GM18520 (cell line): ENCODE measurements around the gene PDGFD.
A peak's percentile ranks its signal among the peaks of the same experiment; 100 is the strongest.

Experiments used
- ATAC-seq: cut with Tn5 transposase; IDR thresholded peaks from one replicate; pipeline ENCODE4 v1.9.1; 2021; ENCODE audit not compliant: unreplicated experiment

PDGFD gene

DNA sequence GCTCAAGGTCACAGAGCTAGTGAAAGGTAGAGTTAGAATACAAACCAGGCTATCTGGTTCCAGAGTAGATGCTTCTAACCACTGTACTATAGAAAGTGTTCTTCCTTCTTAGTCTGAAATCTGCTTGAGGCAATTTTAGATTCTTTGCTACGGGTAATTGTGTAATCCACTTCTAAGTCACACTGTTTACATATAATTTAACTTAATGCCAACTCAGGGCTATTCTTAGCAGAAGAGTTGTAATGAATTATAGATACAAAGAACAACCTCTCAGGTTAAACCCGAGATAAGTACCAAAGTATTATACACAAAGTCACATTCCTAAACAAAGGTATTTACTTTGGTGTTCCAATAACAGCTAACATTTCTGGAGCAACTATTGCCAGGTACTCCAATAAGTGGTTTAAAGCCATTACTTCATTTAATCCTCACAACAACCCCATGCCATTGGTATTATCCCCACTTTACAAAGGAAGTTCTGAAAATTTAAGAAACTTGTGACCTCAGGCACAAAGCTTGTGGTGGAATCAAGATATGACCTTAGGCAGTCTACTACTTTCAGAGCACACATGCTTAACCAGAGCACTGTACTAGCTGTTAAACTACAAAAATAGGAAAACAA lies 158.6 kb downstream of the PDGFD start:
- ATAC-seq = no peak

DNA sequence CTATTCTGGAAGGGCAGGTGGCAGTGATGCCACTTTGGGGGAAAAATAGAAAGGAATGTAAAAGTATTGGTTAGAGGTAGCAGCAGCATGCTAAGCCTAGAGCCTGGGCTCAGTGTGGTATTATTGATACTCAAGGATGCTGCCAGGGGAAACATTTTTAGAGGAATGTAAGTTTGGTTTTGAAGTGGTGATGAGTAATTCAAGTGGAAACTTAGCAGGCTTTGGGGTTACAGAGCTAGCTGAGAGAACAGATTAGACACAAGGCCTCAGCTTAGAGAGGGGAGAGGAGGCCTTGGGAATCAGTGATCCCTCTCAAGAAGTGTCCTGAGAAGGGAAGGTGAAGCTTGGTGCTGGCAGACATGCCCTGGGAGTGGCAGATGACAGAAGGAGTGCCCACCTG lies 160.5 kb downstream of the PDGFD start:
- ATAC-seq = no peak

DNA sequence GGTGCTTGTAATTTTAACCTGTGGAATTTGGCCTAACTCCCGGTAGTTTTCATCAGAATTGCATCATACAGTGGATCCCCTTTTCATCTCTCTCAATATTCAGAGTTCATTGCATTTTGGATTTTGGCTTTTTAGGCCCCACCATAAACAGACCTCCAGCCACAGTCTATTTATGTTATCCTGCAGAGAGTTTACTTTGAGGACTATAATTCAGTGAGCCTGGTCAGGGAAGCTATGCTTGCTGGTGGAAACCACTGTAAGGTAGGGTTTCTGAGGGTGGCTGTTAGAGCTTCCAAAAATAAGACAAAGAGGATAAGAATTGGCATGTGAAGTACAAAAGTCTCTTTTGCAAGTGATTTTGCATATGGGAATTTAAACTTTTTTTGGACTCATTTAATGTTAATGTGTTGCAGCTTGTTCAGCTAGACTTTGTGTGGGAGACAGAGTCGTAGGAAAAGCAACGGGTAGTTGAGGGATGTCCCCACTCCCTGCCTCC lies 162.3 kb downstream of the PDGFD start:
- no peak for ATAC-seq

DNA sequence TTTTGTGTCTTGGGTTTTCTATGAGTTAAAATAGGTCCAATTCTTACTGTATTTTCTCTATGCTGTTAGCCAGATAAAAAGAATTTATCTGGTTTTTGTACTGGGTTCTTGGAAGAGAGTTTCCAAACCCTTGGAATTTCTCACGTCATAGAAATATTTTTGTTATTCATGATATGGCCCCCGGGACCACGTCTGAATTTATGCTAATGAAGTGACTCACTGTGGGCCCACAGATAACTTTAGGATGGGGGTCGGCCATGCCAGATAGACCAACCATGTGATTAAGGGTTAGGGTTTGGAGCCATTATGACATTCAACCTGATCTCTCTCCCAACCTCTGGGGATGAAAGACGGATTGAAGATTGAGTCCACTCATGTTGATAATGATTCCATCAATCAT lies 163.1 kb downstream of the PDGFD start:
- no peak for ATAC-seq

DNA sequence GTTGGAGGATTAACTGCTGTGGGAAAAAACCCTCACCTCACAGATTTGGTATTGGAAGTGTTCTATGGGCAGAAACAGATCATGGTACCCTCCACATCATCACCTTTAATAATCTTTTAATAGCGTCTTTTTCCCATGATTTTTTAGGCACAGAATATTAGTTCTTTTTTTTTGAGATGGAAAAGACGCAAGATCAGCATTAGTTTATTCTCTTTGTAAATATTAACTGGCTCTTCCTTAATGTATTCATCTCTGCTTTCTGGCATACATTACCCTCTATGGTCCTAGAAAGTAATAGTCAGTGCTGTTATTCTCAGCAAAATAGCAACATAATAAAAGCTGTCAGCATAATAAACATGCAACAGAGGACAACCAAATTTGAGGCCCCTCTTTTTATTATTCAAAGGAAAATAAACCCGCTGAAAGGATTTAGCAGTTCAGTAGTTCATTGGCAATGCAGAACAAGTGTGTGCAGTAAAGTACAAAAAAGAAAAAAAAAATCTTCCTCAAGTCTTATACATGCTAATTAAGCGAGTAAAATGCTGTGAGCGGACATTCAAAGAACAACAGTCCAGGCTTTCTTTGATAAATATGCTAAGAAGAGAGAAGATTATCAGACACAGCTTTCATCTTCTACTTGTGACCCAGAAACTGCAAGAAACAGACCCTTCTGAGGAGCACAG lies 165.0 kb downstream of the PDGFD start:
- ATAC-seq = no peak

DNA sequence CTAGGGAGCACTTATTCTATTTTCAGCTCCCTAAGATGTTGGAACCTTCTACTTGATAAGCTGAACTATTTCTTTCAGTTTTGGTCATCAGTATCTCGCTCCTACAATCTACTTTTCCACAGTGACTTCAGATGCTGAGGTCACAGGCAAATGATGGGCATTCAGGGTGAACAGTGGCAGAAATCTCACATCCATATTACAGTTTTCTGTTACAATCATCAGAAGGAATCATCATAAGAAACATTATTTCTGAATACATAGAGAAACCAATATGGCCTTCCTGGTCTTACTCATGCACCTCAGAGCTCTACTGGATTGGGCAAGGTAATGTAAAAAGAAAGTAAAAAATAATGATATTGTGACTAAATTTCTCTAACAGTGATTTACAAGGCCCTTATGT lies 166.9 kb downstream of the PDGFD start:
- peak; percentile 69 for ATAC-seq

DNA sequence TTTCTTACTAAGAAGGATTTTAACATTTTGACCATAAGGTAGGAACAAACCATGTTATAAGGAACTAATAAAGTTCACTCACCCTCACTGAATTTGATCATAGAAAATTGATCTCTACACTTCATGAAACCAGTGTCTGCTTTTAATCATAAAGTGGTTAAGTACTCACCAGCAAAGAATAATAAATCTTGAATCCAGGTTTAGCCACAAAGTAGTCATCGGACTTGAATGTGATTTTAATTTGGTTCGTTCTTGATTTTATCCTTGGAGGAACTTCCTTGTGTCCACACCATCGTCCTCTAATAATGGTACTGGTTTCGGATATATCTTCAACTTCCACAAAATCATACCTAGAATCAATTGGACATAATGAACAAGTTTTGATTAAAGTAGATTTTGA lies 168.1 kb downstream of the PDGFD start:
- ATAC-seq = no peak

DNA sequence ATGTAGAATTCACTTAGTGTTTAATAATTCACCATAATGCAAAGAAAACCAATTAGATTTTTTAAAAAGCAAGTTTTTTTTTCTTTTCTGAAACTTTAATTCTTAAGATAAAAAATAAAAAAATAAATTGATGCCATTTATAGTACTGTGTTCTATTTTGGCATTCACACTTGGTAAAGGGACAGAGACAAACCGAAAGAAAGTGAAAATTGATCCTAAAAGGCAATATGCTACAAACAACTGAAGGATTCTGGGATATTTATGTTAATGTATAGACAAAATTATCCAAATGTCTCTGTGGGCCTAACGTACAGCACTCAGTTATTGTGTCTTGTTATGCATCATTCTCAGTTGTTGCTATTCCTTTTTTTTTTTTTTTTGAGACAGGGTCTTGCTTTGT lies 169.4 kb downstream of the PDGFD start:
- no peak for ATAC-seq

DNA sequence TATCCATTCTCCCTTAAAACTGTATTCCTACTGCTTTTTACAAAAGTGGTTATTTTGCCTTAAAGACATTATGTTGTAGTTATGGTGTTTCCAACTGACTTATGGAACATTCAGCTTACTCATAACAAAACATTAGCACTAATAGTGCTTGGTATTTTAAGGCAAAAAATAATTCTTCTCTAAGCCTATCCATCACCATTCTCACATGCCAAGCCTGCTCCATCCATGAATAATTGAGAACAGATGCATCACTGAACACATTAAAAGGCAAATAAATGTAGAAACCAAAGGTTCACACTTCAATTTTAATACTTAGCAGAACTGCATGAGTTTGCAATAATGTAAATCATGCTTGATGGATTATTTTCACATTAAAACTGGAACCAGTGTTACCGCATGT lies 169.9 kb downstream of the PDGFD start:
- ATAC-seq = no peak

DNA sequence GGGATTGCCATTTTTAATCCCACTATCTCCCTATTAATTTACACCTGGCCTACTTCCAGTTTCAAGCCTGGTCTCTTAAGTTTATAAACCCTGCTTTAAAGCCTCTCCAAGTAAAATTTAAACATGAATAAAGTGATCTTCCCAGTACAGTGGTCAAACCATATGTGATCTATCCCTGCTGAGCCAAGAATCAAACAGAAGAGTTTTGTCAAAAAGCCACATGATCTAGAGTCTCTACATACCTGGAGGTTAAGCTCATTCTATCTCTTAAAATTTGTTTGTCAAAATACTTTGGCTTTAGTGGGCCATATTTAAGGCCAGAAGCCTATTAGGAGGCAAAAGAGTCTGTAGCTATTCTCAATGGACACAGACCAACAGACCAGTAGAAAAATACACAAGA lies 170.4 kb downstream of the PDGFD start:
- no peak for ATAC-seq

DNA sequence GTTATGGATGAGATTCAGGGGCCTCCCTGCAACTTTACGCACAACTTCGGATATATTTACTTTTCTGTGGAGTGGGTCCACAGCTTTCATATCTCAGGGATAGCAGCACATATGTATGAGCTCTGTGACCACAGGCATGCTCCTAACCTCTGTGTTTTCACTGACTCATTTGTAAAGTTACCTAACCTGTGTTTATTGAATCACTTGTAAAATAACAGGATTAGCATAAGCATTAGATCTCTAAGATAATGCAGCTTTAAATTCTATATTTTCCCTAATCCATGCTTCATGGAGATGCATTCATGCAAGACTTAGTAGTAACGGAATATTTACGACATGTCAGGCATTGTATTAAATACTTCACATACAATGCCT lies 175.4 kb downstream of the PDGFD start:
- no peak for ATAC-seq

DNA sequence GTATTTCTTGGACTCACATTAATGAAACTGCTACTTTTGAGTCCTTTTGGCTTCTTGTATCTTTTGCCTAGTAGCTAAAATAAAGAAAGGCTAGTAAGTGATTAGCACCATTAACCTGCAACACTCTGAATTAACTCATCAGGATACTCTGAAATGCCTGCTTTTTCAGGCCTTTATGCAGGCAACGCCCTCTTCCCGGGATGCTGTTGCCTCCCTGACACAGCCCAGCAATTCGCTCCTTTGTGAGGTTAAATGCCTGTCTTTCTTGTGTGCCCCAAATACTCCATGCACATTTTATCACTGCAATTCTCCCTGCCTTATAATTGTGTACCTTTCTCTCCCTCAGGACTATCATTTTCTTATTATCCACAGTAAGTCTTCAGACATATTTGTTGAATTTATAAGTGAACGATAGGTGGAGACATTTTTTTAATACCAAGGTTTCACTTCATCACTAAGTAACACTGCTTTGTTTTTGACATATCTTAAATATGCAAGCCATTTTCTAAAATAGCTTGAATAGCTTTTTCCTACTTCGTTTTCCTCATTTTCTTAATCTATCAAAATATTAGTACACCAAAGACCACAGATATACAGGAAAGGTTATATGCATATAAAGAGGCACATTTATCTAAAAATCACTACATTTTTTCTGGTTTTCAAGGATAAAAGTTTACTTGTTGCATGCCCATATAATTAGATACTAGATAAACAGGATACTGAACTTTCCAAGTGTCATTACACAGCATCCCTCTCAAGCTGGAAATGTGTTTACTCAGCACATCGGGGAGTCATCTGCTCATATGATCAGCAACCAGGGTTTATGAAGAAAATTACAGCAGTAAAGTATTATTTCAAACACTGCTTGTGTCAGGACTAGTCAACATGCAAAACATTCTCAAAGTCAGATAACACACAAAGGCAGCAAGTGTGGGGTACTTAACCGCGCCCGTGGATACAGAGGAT lies 176.0 kb downstream of the PDGFD start:
- no peak for ATAC-seq

DNA sequence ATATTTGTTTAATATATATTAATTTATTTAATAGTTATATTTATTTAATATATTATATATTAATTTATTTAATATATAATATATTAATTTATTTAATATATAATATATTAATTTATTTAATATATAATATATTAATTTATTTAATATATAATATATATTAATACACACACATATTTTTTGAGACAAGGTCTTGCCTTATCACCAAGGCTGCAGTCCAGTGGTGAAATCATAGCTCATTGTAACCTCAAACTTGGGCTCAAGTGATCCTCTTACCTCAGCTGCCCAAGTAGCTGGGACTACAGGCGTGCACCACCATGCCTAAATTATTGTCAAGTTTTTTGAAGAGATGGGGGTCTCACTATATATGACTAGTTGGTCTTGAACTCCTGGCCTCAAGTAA lies 178.9 kb downstream of the PDGFD start:
- no peak for ATAC-seq

DNA sequence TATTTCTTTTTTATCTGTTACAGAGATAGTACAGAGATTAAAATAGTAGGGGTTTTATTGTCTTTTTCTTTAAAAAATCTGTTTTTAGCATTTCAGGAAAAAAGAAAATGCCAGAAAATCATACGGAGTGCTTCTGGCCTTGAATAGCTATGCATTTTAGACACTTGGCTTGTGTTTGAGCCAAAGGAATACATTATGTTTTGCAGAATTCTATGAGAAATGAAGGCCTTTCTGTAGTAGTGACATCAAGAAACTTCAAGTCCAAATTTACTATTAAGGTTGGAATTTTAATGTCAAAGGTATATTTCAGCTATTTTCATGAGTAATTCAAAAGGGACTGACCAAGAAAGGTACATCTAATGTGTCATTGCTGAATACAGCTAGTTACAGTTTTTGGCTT lies 183.8 kb downstream of the PDGFD start:
- no peak for ATAC-seq

DNA sequence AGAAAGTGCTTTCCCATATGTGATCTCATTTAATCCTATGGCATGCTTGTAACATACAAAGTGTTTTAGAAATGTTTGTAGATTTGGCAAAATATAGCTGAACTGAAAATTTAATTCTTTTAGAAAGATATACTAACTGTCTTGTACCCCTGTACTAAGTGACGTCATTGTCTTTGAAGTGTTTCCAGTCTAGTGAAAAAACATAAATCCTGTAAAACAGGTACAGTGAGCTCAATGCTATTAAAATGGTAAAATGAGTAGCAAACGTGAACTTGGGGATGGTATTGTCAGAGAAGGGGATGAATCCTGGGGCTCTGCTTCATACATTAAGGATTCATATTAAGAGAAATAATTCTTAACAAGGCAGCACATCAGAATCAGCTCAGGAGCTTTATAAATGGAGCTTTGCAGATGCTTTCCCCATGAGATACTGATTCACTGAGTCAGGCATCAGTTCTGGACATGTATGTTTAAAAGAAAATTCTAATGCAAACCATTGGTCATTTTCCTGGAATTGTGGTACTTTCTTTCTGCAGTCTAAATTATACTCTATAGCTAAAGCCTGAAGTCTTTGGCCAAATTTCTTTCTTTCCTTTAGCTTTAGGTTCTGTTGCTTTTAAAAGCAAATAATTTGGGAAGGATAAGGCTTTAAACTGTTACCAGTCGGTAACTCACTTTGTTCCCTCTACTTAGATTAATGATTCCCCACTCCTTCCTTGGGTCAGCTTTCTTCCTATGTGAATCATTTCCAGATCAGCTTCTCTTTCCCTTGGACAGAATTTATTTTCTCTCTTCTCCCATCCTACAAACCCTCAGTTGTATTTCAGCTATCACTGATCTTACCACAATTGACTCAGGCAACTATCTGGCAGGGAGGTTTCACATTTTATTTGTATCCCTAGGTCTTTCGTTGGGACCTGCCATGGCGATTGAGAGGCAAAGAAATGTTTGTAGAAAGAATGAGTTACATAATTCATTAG lies 185.0 kb downstream of the PDGFD start:
- no peak for ATAC-seq

DNA sequence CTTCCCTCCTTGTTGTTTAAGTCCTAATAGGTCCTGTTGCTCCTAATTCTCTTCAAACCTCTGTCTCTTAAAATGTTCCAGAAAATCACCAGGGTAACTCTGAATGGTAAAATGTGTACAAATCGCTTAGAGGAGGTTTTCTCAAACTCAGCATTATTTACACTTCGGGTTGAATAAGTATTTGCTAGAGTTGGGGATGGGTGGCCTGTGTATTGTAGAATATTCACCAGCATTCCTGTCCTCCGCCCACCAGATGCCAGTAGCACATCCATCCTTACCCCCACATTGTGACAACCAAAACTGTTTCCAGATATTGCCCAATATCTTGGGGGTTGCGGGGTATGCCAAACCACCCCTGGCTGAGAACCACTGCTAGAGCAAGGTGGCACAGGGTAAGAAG lies 191.9 kb downstream of the PDGFD start:
- ATAC-seq = no peak

DNA sequence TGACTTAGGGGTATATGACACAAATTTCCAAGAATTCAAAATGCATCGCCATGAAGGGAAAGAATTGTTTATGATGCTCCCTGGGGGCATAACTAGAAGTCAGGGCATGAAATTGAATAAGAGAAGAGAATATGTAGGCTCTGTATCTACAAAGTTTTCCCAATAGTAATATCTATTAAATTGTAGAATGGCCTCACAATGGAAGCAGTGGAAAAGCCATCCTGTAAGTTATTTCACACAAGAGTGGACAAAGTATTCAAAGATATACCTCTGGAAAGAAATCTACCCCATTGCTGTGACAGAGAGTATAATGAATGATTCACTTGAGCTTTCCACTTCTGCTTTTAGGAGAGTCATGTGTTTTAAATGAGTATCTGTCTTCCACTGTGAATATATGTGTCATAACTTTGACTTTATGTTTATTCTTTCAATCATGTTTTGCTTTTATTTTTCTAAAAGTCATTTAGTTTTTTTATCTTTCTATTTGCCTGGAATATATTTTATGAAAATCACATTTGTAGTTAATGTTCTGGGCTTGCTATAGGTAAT lies 193.2 kb downstream of the PDGFD start:
- peak; percentile 98 for ATAC-seq

DNA sequence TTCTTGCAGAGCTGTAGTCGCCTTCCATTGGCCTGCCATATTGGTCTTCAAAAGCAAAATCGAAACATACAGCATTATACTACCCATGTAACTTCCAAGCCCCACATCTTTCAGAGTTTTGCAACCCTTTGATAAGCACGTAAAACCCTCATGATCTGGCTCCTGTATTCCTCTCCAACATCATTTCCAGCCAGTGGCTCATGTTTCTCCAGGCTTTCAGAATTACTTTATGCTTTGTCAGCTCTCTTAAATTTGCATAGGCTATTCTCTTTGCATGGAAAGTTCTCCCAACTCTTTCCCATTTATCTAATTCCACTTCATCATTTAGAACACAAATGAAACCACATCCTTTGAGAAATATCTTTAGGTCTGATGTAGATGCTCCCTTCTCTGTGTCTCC lies 195.3 kb downstream of the PDGFD start:
- no peak for ATAC-seq

DNA sequence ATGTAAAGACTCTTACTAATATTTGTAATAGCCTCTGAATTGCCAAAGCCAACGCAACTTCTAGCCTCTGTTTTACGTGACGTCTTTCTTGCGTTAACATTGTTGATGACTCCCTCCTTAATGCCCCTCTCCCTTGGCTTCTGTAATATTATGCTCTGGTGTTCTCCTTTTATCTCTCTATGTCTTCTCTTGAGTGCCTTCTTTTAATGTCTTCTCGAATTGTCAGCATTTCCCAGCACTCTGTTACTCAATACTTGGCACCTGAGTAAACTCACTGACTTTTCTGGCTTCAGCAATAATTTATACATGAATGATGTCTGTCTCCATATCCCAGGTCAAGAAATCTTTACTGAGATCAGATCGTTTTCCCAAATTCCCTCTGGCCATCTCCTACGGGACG lies 196.0 kb downstream of the PDGFD start:
- no peak for ATAC-seq

DNA sequence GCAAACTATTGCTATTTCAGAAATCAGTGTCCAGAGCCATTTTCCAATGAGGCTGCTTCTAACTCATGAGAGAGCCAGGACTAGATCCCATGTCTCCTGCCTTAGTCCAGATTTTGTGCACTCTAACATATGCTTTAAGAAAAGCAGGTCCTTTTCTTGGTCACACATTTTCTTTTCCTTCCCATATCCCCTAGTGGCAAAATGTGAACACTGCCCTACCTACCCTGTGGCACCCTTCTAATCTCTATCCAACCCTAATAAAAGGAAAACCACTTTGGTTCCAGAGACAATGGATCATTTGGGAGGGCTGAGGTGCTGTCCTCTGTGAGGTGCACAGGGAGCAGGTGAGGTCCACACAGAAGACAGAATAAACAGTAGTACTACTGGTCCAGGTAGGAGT lies 199.6 kb downstream of the PDGFD start:
- no peak for ATAC-seq
